ENCODE data around the gene LRRC75B.
"Not testable (repeated sequence)": the region's sequence is repeated elsewhere in the genome, so short reads cannot be mapped to it uniquely, and the experiment has no call there.

LRRC75B gene, protein sequence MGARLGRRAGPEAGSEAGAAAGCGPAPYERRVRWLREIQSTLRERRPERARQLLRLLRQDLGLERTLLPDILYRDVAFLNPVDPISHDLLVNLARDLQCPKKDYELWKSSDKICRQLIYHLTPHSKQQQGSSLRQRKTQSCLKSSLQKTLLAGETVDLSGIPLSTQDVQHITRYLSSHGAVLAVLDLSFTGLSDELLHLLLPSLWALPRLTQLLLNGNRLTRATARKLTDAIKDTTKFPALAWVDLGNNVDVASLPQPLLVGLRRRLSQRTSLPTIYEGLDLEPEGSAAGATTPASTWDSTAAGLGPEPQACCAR

DNA sequence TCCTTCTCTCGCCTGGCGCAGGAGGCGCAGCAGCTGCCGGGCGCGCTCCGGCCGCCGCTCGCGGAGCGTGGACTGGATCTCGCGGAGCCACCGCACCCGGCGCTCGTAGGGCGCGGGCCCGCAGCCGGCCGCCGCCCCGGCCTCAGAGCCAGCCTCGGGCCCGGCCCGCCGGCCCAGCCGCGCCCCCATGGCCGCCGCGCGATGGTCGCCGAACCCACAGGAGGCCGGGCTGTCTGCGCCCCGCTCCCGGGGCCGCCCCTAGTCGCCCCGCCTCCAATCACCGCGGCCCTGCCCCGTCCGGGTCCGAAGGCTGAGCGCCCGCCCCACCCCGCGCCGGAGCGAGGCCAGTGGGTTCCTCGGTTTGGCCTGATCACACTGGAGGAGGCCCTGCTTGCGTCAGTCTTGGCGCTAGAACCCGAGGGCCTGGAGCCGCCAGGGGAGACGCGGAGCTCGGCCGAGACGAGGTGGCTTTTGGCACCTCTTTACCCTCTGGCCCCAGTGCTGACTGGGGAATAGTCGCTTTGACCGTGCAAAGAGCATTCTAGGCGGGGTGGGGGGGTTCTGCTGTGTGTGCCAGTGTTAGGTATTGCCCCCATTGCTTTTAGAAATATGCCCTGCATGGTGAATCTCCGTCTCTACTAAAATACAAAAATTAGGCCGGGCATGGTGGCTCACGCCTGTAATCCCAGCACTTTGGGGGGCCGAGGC is at the start of gene LRRC75B:
LRRC75B (minus strand) TSS at position 223 of the 708 bp plus-strand sequence; CDS start at position 189, 34 bp downstream.
- peak; percentile 96 for DNase-seq (ENCODE audit: low spot score)

DNA sequence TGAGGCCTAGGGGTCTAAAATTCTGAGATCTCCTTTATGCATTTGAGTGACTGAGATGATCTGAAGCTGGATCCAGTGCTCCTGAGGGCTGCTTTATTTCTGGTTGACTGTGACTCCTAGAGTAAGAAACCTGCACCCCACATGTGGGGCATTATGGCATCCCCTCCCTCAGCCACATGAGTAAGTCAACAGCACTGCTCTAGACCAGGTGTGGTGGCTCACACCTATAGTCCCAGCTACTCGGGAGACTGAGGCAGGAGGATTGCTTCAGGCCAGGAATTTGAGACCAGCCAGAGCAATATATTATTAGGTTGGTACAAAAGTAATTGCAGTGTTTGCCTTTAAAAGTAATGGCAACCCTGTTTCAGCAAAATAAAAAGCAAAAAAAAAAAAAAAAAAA is 49.4 kb upstream of the LRRC75B start:
- not testable (repeated sequence) for DNase-seq (ENCODE audit: low spot score)

DNA sequence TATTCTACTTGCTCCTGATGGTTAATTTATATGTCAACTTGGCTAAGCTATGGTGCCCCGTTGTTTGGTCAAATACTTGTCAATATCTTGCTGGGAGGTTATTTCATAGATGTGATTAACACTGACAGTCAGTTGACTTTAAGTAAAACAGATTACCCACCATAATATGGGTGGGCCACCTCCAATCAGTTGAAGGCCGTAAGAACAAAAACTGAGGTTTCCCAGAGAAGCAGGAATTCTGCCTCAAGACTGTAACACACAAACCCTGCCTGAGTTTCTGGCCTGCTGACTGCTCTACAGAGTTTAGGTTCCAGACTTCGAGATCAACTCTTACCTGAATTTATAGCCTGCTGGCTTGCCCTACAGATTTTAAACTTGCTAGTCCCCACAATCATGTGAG is 43.6 kb upstream of the LRRC75B start:
- DNase-seq (ENCODE audit: low spot score): not testable (repeated sequence)

DNA sequence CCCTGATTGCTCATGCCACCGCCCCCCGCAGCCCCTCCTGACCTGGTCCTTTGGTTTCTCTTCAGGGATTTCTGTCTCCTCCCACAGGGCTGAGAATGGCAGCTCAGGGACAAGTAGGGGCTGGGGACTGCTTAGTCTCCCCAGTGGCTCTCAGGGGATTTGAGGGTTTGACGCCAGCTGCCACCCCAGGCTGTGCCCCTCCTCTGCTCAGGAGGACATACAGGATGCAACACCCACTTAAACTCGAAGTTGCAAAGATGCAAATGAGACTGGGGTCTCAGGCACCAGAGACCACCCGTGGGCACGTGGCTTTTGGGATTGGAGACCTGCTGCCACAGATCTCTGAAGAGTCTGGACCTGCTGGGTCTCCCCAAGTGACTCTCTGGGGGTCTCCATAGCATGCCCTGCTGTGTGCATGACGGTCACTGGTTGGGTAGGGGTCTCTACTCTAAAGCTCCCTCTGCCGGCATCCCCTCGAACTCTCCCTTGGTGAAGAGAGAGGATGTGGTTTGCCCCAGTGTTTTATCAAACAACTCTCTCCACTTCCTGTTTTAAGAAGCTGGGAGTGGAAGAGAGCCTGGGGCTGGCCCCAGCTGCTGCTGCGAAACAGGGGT is 42.0 kb upstream of the LRRC75B start:
- DNase-seq (ENCODE audit: low spot score): not testable (repeated sequence)

DNA sequence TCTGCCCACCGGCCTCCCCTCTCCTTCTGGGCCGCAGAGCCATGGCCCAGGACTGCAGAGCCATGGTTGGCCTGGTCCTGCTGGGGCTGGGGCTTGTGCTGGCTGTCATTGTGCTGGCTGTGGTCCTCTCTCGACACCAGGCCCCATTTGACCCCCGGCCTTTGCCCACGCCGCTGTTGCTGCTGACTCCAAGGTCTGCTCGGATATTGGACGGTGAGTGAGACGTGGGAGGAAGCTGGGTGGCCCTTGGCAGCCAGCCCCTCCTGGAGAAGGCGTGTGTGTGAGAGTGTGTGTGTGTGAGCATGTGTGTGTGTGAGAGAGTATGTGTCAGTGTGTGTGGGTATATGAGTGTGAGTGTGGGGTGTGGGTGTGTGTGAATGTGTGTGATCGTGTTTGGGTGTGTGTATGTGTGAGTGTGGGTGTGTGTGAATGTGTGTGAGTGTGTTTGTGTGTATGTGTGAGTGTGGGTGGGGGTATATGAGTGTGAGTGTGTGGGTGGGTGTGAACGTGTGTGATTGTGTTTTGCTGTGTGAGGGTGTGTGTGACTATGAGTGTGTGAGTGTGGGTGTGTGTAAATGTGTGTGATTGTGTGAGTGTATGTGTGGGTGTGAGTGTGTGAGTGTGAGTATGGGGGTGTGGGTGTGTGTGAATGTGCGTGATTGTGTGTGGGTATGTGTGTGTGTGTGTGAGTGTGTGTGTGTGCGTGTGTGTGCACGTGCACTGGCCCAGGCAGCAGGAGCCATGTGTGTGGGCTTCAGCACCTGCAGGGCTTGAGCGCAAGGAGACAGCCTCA is 40.6 kb upstream of the LRRC75B start:
- not testable (repeated sequence) for DNase-seq (ENCODE audit: low spot score)

DNA sequence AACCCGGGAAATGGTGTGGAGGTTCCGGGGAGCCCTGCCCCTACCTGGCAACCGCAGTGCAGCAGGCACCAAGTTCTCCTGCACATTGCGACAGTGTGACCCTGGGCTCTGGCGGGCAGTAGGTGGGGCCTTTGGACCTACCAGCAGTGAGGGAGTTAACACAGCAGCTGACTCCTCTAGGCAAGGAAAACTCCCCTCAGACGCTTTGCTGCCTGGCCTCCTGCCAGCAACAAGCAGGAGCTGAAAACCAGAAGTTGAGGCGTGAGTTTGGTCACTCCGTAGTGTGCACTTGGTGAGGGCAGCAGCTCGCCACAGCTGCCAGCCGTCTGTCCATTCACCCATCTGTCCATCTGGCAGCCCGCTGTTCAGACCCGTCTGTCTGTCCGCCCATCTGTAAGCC is 39.8 kb upstream of the LRRC75B start:
- DNase-seq (ENCODE audit: low spot score): not testable (repeated sequence)

DNA sequence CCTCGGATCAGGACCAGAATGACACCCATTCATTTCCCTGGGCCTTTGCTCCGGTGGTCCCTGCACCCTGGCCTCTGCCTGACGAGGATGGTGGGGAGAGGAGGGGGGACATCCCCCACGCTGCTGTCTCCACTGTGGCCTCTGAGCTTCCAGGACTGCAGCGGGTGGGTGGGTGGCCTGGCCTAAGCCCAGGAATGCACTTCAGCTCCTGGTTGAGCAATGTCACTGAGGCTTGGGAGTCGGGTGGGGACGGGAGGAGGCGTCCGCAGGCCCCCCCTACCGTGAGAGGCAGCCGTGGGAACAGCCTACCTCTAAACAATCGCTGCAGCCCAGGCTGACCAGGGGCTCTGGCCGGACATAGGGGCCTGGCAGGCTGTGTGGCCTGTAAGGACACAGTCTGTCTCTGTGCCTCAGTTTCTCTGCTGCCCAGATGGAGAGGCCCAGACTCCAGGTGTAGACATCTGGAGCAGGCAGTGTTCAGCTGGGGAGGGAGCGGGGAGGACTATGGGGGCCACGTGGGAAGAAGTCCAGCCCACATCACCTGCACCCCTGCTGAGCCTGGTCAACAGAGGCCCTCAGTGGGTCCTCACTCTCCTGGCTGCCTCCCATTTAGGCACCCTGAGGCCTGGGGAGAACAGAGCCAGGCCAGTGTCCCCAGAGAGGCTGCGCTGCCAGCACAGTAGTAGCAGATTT is 38.7 kb upstream of the LRRC75B start:
- DNase-seq (ENCODE audit: low spot score): not testable (repeated sequence)

DNA sequence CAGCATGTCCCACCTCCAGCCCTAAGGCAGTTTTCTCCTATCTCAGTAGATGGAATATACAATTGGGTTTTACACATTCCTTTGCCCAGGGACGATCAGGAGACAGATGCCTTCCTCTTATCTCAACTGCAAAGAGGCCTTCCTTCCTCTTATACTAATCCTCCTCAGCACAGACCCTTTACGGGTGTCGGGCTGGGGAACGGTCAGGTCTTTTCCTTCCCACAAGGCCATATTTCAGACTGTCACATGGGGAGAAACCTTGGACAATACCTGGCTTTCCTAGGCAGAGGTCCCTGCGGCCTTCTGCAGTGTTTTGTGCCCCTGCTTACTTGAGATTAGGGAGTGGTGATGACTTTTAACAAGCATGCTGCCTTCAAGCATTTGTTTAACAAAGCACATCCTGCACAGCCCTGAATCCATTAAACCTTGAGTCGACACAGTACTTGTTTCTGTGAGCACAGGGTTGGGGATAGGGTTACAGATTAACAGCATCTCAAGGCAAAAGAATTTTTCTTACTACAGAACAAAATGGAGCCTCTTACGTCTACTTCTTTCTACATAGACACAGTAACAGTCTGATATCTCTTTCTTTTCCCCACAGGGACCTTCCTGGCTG is 38.0 kb upstream of the LRRC75B start:
- not testable (repeated sequence) for DNase-seq (ENCODE audit: low spot score)

DNA sequence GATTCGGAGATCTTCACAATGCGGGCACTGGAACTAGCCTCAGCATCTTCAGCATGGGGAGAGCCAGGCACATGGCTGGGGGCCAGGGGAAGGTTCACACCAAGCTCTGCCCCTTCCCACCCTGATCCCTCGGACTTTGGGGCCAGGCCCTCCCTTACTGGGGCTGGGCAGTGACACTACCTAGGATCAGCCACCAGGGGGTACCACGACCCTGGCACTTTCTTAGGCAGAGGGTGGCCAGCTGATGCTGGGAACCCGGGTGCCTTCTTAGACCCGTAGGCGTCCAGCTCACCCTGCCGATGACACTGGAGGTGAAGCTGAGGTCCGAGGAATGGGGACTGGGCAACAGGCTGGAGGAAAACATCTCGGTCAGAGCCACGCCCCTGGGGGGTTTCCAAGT is 36.2 kb upstream of the LRRC75B start:
- not testable (repeated sequence) for DNase-seq (ENCODE audit: low spot score)

DNA sequence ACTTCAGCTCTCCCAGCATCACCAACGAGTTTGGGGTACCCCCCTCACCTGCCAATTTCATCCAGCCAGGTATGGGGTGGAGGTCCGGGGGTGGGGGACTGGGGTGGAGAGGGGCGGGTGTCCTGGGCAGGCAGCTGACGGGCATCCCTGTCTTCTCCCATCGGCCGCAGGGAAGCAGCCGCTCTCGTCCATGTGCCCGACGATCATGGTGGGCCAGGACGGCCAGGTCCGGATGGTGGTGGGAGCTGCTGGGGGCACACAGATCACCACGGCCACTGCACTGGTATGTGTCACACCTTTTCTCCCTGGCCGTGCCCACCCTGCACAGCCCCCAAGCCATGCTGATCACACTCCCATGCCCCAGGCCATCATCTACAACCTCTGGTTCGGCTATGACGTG is 35.0 kb upstream of the LRRC75B start:
- not testable (repeated sequence) for DNase-seq (ENCODE audit: low spot score)

DNA sequence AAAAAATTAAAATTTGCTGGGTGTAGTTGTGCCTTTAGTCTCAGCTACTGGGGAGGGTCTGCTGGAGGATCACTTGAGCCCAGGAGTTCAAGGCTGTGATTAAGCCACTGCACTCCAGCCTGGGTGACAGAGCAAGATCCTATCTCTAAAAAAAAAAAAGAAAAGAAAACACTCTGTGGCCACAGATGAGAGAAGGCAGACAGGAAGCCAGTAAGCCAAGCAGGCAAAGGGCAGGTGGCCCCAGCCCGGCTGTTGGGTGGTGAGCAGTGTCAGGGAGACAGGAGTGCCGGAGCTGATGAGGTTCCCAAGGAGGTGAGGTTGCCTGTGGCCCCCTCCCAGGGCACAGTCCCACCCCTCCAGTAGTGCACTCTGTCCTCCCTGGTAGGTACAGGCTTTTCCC is 29.7 kb upstream of the LRRC75B start:
- not testable (repeated sequence) for DNase-seq (ENCODE audit: low spot score)

DNA sequence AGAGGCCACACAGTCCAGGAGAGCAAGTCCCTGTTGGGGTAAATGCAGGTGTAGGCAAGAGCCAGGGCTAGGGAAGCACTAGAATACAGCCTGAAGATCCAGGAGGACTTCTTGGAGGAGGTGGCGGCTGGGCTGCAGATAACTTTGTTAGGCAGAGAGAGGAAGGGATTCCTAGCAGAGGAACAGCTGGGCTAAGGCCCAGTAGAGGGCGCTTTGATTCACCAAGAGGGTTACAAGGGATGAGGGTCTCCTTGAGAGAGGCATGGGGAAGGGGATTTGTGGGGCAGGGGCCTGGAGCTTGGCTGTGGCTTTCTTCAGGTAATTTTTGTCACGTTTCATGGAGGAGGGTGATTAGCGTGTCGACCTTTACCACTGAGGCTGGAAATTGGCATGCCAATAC is 28.4 kb upstream of the LRRC75B start:
- not testable (repeated sequence) for DNase-seq (ENCODE audit: low spot score)

DNA sequence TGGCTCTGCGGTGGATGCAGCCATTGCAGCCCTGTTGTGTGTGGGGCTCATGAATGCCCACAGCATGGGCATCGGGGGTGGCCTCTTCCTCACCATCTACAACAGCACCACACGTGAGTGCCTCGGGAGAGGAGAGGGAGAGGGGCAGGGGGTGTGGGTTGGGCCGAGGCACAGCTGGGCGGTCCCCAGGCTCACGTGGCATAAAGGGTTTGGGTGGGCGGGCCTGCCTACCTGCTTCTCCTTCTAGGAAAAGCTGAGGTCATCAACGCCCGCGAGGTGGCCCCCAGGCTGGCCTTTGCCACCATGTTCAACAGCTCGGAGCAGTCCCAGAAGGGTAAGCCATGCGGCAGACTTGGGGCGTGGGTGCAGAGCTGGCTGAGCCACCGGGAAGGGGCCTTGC is 21.9 kb upstream of the LRRC75B start:
- DNase-seq (ENCODE audit: low spot score): not testable (repeated sequence)

DNA sequence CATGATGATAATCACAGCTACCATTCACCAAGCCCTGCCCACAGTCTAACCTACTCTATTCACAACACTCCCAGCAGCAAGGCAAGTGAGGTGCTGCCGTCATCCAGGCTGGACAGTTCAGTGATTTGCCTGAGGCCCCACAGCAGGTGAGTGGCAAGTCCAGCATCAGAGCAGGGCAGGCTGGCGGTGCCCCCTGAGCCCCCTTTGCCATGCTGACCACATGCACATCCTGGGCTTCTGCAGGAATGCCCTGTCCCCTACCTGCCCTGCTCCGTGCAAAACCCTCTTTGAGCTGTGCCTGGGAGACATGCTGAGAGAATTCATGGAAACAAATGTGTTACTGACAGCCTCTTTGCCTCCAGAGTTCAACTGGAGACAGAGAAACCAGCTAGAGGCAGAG is 17.0 kb upstream of the LRRC75B start:
- not testable (repeated sequence) for DNase-seq (ENCODE audit: low spot score)

DNA sequence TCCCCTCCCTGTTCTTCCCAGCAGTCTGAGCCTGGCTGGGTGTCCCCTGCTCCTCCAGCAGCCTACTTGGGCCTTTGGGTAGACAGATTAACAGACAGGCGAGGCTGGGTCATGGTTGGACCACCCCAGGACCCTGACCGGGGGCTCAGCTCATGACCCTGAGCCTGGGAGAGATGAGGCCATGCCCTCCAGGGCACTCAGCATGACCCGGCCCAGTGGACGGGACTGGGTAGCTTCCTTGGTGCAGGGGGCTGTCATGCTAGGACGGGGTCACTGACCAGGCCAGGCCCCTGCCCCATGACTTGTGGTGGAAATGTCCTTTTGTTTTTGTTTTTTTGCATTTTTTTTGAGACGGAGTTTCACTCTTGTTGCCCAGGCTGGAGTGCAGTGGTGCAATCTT is 15.5 kb upstream of the LRRC75B start:
- not testable (repeated sequence) for DNase-seq (ENCODE audit: low spot score)

DNA sequence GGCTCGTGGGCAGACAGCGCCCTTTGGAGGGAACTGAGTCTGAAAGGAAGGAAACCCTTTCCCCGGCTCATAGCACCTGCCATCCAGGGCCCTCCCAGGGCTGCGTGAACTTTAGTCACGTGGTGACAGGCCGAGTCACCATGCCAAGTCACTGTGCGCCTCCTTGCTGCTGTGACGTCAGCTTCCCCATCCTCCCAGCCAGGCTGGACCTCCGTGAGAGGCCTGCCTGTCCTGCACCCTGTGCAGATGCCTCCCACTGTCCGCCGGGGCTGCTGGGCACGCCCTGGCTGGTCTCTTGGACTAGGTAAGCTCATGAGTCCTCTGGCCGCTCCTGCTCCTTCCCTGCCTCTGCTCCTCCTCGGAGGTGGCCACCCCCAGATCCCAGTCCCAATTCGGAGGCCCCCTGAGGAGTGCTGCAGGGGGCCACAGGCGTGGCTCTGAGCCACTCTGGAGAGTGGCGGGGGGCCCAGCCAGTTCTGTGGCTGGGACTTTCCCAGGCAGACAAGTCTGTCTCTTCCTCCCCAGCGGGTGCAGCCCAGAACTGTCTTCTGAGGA is 14.6 kb upstream of the LRRC75B start:
- not testable (repeated sequence) for DNase-seq (ENCODE audit: low spot score)

DNA sequence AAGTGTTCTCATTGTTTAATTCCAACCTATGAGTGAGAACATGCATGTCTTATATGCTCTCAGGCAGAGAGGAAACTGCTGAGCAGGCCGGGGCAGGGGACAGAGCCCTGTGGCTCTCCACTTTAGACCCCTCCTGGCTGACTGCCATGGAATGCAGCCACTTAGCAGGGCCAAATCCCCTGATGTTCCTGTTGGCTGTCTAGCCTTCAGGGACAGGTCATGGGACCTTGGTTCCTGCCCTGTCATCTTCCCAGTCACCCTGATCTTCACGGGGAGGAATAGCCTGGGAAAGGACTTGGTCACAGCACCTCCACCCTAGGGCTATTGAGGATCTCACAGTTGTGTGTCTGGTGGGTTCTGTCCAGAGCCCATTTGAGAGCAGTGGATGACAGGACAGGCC is 13.5 kb upstream of the LRRC75B start:
- DNase-seq (ENCODE audit: low spot score): not testable (repeated sequence)

DNA sequence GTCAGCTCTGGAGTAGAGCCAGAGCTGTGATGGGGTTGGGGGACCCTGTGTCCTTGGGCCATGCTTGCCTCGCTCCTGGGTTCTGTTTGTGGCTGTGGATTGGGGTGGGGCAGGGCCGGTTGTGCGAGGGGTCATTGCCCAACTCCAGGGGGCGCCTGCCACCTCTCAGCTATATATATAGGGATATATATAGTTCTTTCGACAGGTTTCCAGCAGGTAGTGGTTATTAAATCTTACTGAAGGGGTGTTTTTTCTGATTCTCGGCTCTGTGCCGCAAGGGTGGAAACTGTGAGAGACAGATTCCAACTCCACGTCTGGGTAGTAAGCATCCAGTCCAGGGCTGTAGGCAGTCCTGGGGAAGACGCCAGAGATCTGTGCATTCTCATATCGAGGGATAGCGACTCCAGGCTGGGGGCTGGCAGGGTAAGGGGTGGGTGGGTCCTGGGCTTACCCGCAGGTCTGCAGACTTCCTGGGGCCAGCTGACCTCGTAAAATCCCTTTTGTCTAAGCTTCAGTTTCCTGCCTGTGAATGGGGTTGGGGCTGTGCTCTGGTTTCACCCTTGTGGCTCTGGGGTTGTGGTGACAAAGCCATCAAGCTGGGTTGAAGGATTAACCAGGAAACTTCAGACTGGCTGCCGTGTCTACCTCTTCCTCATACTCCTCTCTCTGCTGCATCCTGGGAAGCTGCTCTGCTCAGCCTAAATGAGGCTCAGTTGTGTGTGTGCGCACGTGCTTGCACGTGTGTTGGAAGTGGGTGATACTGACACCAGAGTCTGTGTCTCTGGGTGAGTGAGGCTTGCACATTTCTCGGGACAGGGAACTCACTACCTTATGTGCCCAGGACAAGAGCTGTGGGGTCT is 11.1 kb upstream of the LRRC75B start:
- DNase-seq (ENCODE audit: low spot score): not testable (repeated sequence)

DNA sequence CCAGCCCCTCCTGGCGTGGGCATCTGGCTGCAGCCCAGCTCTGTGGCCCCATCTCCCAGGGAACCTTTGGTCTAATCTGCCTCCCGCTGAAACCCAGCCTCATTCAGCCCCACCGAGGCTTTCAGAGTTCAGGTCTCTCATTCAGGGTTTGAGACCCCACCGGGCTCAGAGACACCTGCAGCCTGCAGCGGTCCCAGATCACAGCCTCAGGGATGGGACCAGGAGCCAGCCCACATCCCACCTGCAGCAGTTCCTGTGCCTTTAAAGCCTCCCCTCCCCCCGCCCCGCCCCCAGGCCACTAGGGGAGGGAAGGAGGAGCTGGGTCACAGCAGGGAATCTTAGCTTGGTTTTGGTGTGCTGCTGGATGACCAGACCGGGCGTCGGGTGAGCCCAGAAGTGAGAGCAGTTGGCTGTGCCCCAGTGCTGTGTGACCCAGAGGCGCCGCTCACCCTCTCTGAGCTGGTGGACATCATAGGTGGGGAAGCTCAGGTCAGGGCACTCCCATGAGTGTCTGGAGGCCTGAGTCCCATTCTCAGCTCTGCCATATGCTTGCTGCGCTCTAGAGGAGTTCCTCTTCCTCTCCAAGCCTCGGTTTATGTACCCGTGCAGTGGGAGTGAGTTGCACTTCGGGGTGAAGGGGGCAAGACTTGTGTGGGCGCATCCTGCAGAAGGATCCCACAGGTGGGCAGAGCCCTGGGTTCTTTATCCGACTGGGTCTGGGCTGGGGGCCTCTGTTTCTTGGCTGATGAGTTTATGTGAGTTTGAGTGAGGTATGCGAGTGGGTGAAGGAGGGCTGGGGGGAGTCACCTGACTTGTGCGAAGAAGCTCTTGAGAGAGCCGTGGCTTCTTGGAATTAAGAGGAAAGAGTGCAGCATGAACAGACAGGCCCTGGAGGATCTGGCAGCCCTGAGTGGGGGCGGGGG is 10.2 kb upstream of the LRRC75B start, which contains the start of gene GGT1:
GGT1 (plus strand) TSS at position 347 of the 923 bp plus-strand sequence. CDS start 7,889 bp downstream, outside the sequence.
- not testable (repeated sequence) for DNase-seq (ENCODE audit: low spot score)
